Transverse colon (tissue), 4 donors: ENCODE data around the gene OLR1.
A peak's percentile ranks its signal among the peaks of the same experiment; 100 is the strongest.

ENCODE experiments used
- CTCF ChIP-seq, 5 experiments: fragments of 200-600 bp in 3 of 5; fragments of 450-650 bp in 2 of 5; sonication (generic) in 3 of 5; IDR thresholded peaks; 1 replicate in 2 of 5; 2 replicates in 3 of 5; pipeline ENCODE4 v1.5.1; 2016 to 2017; ENCODE audit warnings: antibody characterized with exemption in 5 of 5, inconsistent platforms in 3 of 5, mild to moderate bottlenecking in 2 of 5, moderate library complexity in 1 of 5
- EP300 ChIP-seq: sonication (generic); formaldehyde crosslinking; IDR thresholded peaks from one replicate; pipeline ENCODE4 v1.6.1; 2017; ENCODE audit warnings: antibody characterized with exemption, low read depth
- POLR2A ChIP-seq: fragments of 450-650 bp; IDR thresholded peaks from one replicate; pipeline ENCODE4 v1.6.1; 2016; ENCODE audit warnings: antibody characterized with exemption, mild to moderate bottlenecking, moderate library complexity
- POLR2AphosphoS5 ChIP-seq, 3 donors: sonication (generic); formaldehyde crosslinking; IDR thresholded peaks; one replicate each; pipeline ENCODE4 v1.6.1; 2016; ENCODE audit warnings: antibody characterized with exemption in 3 of 3

GRCh38 chr12:10140001-10140400 is 31.9 kb downstream of the OLR1 start:
- TF ChIP-seq EP300: no peak
- TF ChIP-seq CTCF (IDR thresholded peaks at IDR 0.05): peak in 4 of 5 experiments; percentile 34 to 52 (median 38)
- TF ChIP-seq POLR2A: no peak
- no peak for TF ChIP-seq POLR2AphosphoS5 (IDR thresholded peaks at IDR 0.05)
